GM10266 (cell line): ENCODE measurements around the gene P2RX1.

Experiments used
- DNase-seq: peaks from one replicate; pipeline ENCODE4 v3.0.0; 2012; ENCODE audit errors: extremely low spot score
- TF ChIP-seq, protein P1 (sequence below): IDR thresholded peaks from 2 replicates; pipeline ENCODE4 v1.5.1; 2012; ENCODE audit warnings: mild to moderate bottlenecking, low read depth; ENCODE audit not compliant: control insufficient read depth, insufficient read depth; ENCODE audit errors: missing control alignments

Gene P2RX1

DNA sequence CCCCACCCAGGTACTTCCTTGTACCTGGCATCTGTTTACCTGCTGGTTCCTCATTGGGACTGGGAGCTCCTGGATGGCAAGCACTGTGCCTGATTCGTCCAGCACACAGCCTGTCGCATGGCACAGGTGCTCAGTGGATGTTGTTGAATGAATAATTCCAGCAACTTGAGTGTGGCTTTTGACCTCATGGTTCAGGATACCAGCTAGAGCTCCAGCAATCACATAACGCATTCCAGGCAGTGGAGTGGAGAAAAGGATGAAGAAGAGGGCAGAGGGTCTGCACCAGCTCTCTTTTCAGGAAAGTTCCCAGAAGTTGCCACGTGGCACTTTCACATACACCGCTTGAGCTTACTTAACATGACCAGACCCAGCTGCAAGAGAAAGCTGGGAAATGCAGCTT, 22.1 kb downstream of the P2RX1 start:
- TF ChIP-seq, protein P1, sequence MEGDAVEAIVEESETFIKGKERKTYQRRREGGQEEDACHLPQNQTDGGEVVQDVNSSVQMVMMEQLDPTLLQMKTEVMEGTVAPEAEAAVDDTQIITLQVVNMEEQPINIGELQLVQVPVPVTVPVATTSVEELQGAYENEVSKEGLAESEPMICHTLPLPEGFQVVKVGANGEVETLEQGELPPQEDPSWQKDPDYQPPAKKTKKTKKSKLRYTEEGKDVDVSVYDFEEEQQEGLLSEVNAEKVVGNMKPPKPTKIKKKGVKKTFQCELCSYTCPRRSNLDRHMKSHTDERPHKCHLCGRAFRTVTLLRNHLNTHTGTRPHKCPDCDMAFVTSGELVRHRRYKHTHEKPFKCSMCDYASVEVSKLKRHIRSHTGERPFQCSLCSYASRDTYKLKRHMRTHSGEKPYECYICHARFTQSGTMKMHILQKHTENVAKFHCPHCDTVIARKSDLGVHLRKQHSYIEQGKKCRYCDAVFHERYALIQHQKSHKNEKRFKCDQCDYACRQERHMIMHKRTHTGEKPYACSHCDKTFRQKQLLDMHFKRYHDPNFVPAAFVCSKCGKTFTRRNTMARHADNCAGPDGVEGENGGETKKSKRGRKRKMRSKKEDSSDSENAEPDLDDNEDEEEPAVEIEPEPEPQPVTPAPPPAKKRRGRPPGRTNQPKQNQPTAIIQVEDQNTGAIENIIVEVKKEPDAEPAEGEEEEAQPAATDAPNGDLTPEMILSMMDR = no peak
- no peak for DNase-seq

DNA sequence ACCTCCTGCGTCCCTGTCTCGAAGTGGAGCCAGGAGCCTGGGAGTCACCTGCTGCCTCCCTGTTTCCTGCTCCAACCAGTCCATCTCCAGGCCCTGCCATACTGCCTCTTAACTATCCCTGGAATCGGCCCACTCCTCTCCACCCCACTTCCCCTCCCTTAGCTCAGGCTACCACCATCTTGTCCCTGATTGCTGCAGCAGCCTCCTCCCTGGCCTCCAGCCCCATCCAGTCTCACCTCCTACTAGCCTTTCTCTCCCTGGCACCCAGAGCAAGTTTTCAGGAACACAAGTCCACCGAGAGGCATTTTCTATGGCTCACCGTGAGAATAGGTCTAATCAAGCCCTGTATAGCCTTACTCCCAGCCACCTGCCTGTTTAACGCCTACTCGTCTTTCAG, 22.5 kb downstream of the P2RX1 start:
- DNase-seq = no peak
- TF ChIP-seq, protein P1 = no peak

DNA sequence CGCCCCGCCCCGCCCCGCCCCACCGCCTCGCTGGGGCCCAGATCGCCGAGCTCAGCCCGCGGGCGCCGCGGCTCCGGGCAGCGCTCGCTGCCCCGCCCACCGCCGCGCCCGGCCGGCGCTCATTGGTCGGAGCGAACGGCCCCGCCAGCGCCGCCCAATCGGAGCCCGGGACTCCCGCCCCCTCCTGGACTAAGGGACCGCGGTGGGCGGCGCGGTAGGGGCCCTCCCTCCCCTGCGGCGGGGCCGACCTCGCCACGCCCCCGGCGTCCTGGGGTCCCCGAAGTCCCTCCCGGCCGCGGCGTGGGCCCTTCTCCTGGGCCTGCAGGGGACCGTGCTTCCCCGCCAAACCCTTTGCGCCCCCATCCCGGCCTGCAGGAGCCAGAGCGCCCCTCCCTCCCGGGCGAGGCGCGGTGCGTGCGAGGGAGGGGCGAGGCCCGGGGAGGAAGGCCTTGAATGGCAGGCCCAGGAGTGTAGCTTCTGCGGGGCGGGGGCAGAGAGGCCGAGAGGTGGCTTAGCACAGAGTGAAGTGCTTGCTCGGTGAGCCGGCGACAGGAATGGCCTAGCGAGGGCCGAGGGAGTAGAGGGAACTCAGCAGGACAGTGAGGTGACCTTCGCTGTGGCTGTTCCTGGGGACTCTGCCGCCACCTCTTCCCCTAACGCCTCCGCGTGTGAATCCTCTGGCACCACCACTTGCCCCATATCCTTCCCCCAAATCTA, 23.1 kb downstream of the P2RX1 start, which contains the start of gene CAMKK1:
Gene CAMKK1, minus strand, starts transcription at position 51 of the 717 bp plus-strand sequence. CDS start 7,366 bp downstream, outside the sequence.
- TF ChIP-seq, protein P1 = no peak
- peak; percentile 100 for DNase-seq

DNA sequence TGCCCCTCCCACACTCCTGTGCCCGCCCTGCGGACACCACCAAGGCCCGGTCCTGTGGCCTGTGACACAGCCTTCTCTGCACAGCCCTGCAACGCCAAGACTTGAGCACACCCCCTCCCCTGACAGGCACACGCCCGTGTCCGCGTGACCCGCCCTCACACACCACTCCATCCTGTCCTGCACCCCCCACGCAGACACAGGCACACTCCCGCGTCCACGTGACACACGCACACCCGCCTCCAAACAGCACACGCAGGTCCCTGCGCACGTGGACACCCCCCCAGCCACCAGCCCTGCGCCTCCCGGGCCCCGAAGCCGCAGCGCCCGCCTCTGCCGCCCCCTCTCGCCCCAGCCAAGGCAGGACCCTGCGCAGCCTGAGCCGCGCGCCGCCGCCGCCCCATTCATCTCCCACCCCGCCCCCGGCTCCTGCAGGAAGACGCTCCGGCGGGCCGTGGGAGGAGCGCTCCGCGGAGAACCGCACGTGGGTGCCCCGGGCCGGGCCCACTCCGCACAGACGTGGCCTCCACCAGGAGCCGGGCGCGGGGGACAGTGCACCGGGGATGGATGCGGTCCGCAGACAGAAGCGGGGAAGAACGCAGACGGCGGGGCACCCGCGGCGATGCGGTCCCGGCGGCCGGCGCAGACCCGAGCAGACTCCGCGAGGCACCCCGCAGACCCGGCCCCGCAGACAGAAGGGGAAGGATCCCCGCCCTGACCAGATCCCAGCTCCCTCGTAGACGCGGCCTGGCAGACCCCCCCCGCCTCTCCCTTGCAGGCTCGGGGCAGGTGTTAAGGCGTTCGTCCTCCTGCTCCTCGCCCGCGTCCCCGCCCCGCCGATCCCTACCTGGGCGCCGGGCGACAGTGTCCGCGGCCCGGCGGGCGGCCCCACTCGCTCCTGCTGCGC, 23.9 kb downstream of the P2RX1 start:
- DNase-seq = peak; percentile 73
- TF ChIP-seq, protein P1 = no peak

- TF ChIP-seq, protein P1 = no peak
- no peak for DNase-seq
Observed at GRCh38 chr17:3891626-3892094, 24.6 kb downstream of the P2RX1 start.

DNA sequence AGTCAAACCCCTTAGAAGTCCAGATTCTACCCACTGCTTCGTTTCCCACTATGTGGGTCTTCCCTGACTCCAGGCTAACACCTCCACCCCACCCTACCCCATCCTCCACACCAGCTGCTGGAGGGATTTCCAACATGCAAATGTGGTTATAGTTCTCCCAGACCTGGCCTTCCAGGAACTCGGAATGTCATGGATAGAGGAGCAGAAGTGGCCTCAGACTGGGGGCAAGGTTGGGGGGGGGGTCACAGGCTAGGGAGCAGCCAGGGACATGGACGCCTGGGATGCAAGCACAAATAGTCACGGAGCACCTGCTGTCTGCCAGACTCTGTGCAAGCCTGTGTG, 25.4 kb downstream of the P2RX1 start:
- no peak for DNase-seq
- TF ChIP-seq, protein P1 = no peak
